Measurements from ENCODE around the gene TARS1. TPM values are rescaled to one million over a fixed set of nuclear protein-coding genes. Genes with fewer than 3 reads are reported as not detected.

The TARS1 gene
- total RNA-seq, 3 donors from 2014 or later: 77.9 to 150 (median 94.6) TPM

- H3K36me3 ChIP-seq (ENCODE audit: low read depth): no peaks in the 10 kb centered on the region
- no peaks in the 10 kb centered on the region for H3K4me1 ChIP-seq (ENCODE audit: low read depth)
- intact Hi-C loops (cut with DNase I, micrococcal nuclease): no loop called here
- H3K4me3 ChIP-seq: no peak overlapping the region
- H3K9me3 ChIP-seq: no peaks in the 10 kb centered on the region
- no peak for ATAC-seq
- DNase-seq: no peak
- TF ChIP-seq CTCF (IDR thresholded peaks at IDR 0.05): no peak
Measured at GRCh38 chr5:33476992-33477391, 36.2 kb downstream of the TARS1 start.

GRCh38 chr5:33477816-33478215 lies 37.1 kb downstream of the TARS1 start:
- Histone ChIP-seq H3K36me3 (ENCODE audit: low read depth) (no peaks in the 10 kb centered on the region), H3K4me1 (ENCODE audit: low read depth) (no peaks in the 10 kb centered on the region), H3K4me3 (no peak overlapping the region), H3K9me3 (no peaks in the 10 kb centered on the region)
- intact Hi-C loops (cut with DNase I, micrococcal nuclease): no loop called here
- TF ChIP-seq CTCF (IDR thresholded peaks at IDR 0.05): no peak
- DNase-seq (no peak), ATAC-seq (no peak)

GRCh38 chr5:33479311-33479710 lies 38.5 kb downstream of the TARS1 start:
- ATAC-seq: no peak
- Histone ChIP-seq H3K36me3 (ENCODE audit: low read depth) (no peaks in the 10 kb centered on the region), H3K4me3 (no peak overlapping the region), H3K4me1 (ENCODE audit: low read depth) (no peaks in the 10 kb centered on the region), H3K9me3 (no peaks in the 10 kb centered on the region)
- intact Hi-C loops (cut with DNase I, micrococcal nuclease): no loop called here
- DNase-seq: no peak
- no peak for TF ChIP-seq CTCF (IDR thresholded peaks at IDR 0.05)

- ATAC-seq: no peak
- TF ChIP-seq CTCF (IDR thresholded peaks at IDR 0.05): no peak
- H3K4me1 ChIP-seq (ENCODE audit: low read depth): no peaks in the 10 kb centered on the region
- intact Hi-C loops (cut with DNase I, micrococcal nuclease): no loop called here
- H3K9me3 ChIP-seq: no peaks in the 10 kb centered on the region
- no peaks in the 10 kb centered on the region for H3K36me3 ChIP-seq (ENCODE audit: low read depth)
- no peak overlapping the region for H3K4me3 ChIP-seq
- no peak for DNase-seq
Measured at GRCh38 chr5:33480876-33481275, 40.1 kb downstream of the TARS1 start.

- Histone ChIP-seq H3K9me3 (no peaks in the 10 kb centered on the region), H3K4me3 (no peak overlapping the region), H3K36me3 (ENCODE audit: low read depth) (no peaks in the 10 kb centered on the region), H3K4me1 (ENCODE audit: low read depth) (no peaks in the 10 kb centered on the region)
- DNase-seq: no peak
- intact Hi-C loops (cut with DNase I, micrococcal nuclease): no loop called here
- no peak for TF ChIP-seq CTCF (IDR thresholded peaks at IDR 0.05)
- ATAC-seq: no peak
Measured at GRCh38 chr5:33482335-33482734, 41.6 kb downstream of the TARS1 start.

DNA sequence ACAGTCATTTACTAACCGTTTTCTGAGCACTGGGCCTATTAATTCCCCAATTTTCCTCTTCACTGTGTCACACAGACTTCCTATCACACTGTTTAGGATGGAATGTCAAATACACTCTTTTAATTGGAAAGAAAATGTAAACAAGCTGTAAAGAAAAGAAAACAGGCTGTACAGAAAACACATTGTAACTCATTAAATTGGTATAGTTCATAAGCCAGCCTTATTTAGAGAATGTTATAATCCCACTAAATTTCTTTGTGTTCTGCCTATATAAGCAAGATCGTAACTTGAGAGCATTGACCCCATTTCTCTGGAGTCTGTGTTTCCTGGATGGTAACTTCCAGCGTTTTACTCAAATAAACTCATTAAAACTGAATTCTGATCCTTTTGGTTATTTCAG lies 46.5 kb downstream of the TARS1 start:
- Histone ChIP-seq H3K9me3 (no peaks in the 10 kb centered on the region), H3K4me3 (no peak overlapping the region), H3K4me1 (ENCODE audit: low read depth) (no peaks in the 10 kb centered on the region), H3K36me3 (ENCODE audit: low read depth) (no peaks in the 10 kb centered on the region)
- DNase-seq: no peak
- ATAC-seq: no peak
- no peak for TF ChIP-seq CTCF (IDR thresholded peaks at IDR 0.05)
- intact Hi-C loops (cut with DNase I, micrococcal nuclease): no loop called here

All from mucosa of descending colon (tissue), 3 donors.